ENCODE measurements around the gene TYW3. TPM values are rescaled to one million over a fixed set of nuclear protein-coding genes. Genes with fewer than 3 reads are reported as not detected.

The TYW3 gene, protein sequence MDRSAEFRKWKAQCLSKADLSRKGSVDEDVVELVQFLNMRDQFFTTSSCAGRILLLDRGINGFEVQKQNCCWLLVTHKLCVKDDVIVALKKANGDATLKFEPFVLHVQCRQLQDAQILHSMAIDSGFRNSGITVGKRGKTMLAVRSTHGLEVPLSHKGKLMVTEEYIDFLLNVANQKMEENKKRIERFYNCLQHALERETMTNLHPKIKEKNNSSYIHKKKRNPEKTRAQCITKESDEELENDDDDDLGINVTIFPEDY
- total RNA-seq (2022) (29.1 and 31.3 TPM in 2 replicates), Bru-seq, nascent RNA (percentile 82 among the genes with signal in this experiment), BruChase-seq, experiment 1, labeled RNA remaining after a 6-hour chase (percentile 85 among the genes with signal in this experiment), BruChase-seq, experiment 2, labeled RNA remaining after a 2-hour chase (percentile 83 among the genes with signal in this experiment)
- long read RNA-seq, transcript TYW3-201 (6 exons, 3,430 nt), result major isoform, 17 of 26 reads
- long read RNA-seq, partial matches to known transcripts, result 0 of 26 reads
- long read RNA-seq, other reads (novel, unspliced or antisense), result 7 of 26 reads

- intact Hi-C loops (cut with micrococcal nuclease; ENCODE audit: unreplicated experiment), result loop anchor here (2.0 kb wide), 1 partner anchor 80 kb away; no protein-coding TSS in a partner anchor
- CTCF ChIA-PET, result interaction anchor here (0.6 to 1.1 kb wide), 2 partner anchors 14 to 26 kb away, joined by 3 to 6 read pairs; no protein-coding TSS in a partner anchor
- Mint-ChIP-seq H3K4me3 (ENCODE audit: low read depth, unreplicated experiment) (peak within 1 kb of the TSS; percentile 82), H3K9me3 (ENCODE audit: low read depth, unreplicated experiment) (no peaks in the 10 kb centered on the region), H3K27me3 (ENCODE audit: unreplicated experiment) (no peaks in the 10 kb centered on the region), H3K27ac (ENCODE audit: unreplicated experiment) (peak within 1 kb of the TSS; percentile 94), H3K4me1 (ENCODE audit: low read depth, unreplicated experiment) (peaks cover 33% of the 10 kb centered on the region), H3K36me3 (ENCODE audit: insufficient read depth, unreplicated experiment) (peaks cover 66% of the 10 kb centered on the region)
- peak; percentile 88 for DNase-seq
- no peak for TF ChIP-seq CTCF (IDR thresholded peaks at IDR 0.05; ENCODE audit: unreplicated experiment)
- BruUV-seq (replicated peaks), result no TSS peak
Observed at GRCh38 chr1:74732960-74733603, at the start of gene TYW3, which contains the start of gene CRYZ. TSS of gene TYW3 (plus strand) at chr1:74733152. CDS start at chr1:74733245, 93 bp downstream. TSS of gene CRYZ (minus strand) at chr1:74733050. CDS start at chr1:74724821, 8,229 bp downstream.

- intact Hi-C loops (cut with micrococcal nuclease; ENCODE audit: unreplicated experiment), result no loop called here
- CTCF ChIA-PET, result no interaction called here
- no peaks in the 10 kb centered on the region for H3K9me3 Mint-ChIP-seq (ENCODE audit: low read depth, unreplicated experiment)
- H3K4me3 Mint-ChIP-seq (ENCODE audit: low read depth, unreplicated experiment), result no peak overlapping the region
- no peaks in the 10 kb centered on the region for H3K27me3 Mint-ChIP-seq (ENCODE audit: unreplicated experiment)
- H3K36me3 Mint-ChIP-seq (ENCODE audit: insufficient read depth, unreplicated experiment), result no peaks in the 10 kb centered on the region
- BruUV-seq (replicated peaks), result no TSS peak
- DNase-seq, result no peak
- H3K4me1 Mint-ChIP-seq (ENCODE audit: low read depth, unreplicated experiment), result no peaks in the 10 kb centered on the region
- no peak overlapping the region for H3K27ac Mint-ChIP-seq (ENCODE audit: unreplicated experiment)
- TF ChIP-seq CTCF (IDR thresholded peaks at IDR 0.05; ENCODE audit: unreplicated experiment), result no peak
Observed at GRCh38 chr1:74683656-74684055, 49.3 kb upstream of the TYW3 start.

- intact Hi-C loops (cut with micrococcal nuclease; ENCODE audit: unreplicated experiment), result no loop called here
- H3K27ac Mint-ChIP-seq (ENCODE audit: unreplicated experiment), result no peak overlapping the region
- H3K9me3 Mint-ChIP-seq (ENCODE audit: low read depth, unreplicated experiment), result no peaks in the 10 kb centered on the region
- no peak for DNase-seq
- no peaks in the 10 kb centered on the region for H3K36me3 Mint-ChIP-seq (ENCODE audit: insufficient read depth, unreplicated experiment)
- no TSS peak for BruUV-seq (replicated peaks)
- H3K4me3 Mint-ChIP-seq (ENCODE audit: low read depth, unreplicated experiment), result no peak overlapping the region
- CTCF ChIA-PET, result no interaction called here
- H3K4me1 Mint-ChIP-seq (ENCODE audit: low read depth, unreplicated experiment), result no peaks in the 10 kb centered on the region
- no peak for TF ChIP-seq CTCF (IDR thresholded peaks at IDR 0.05; ENCODE audit: unreplicated experiment)
- H3K27me3 Mint-ChIP-seq (ENCODE audit: unreplicated experiment), result no peaks in the 10 kb centered on the region
Observed at GRCh38 chr1:74684301-74684700, 48.7 kb upstream of the TYW3 start.

GRCh38 chr1:74686928-74687327 lies 46.0 kb upstream of the TYW3 start:
- CTCF ChIA-PET, result no interaction called here
- BruUV-seq (replicated peaks), result no TSS peak

More at GRCh38 chr1:74686928-74687327, 46.0 kb upstream of the TYW3 start:
- Mint-ChIP-seq H3K36me3 (ENCODE audit: insufficient read depth, unreplicated experiment) (no peaks in the 10 kb centered on the region), H3K4me1 (ENCODE audit: low read depth, unreplicated experiment) (peaks cover 11% of the 10 kb centered on the region), H3K9me3 (ENCODE audit: low read depth, unreplicated experiment) (no peaks in the 10 kb centered on the region), H3K4me3 (ENCODE audit: low read depth, unreplicated experiment) (no peak overlapping the region), H3K27me3 (ENCODE audit: unreplicated experiment) (no peaks in the 10 kb centered on the region), H3K27ac (ENCODE audit: unreplicated experiment) (no peak overlapping the region)
- intact Hi-C loops (cut with micrococcal nuclease; ENCODE audit: unreplicated experiment), result no loop called here
- DNase-seq, result no peak
- TF ChIP-seq CTCF (IDR thresholded peaks at IDR 0.05; ENCODE audit: unreplicated experiment), result no peak

Data from Calu3 (cell line).